RPMI7951 (cell line): ENCODE measurements around the gene C4A. TPM values are rescaled to one million over a fixed set of nuclear protein-coding genes. Genes with fewer than 3 reads are reported as not detected.
"Not testable (repeated sequence)": the region's sequence is repeated elsewhere in the genome, so short reads cannot be mapped to it uniquely, and the experiment has no call there.

Experiments used
- DNase-seq: peaks from one replicate; pipeline ENCODE4 v3.0.0-alpha.2; 2012; ENCODE audit warnings: low read depth
- total RNA-seq: library from RNA; depleted of rRNA; stranded (reverse); fragments of >200 nt; shearing (Covaris generic); gene quantifications from 2 replicates; pipeline ENCODE4 v1.2.3, GENCODE V29; 2014

Gene C4A
- total RNA-seq, 1 experiment from 2014 or later: 0.96 TPM

- DNase-seq: peak; percentile 98
Observed at GRCh38 chr6:31958741-31959739, 22.8 kb upstream of the C4A start, which contains the start of the genes NELFE and SKIC2. TSS of gene NELFE (minus strand) at chr6:31958971. CDS start at chr6:31958446, 525 bp downstream. TSS of gene SKIC2 (plus strand) at chr6:31959175. CDS start at chr6:31959193, 18 bp downstream.

GRCh38 chr6:31961616-31962015 lies 20.2 kb upstream of the C4A start:
- DNase-seq: no peak

GRCh38 chr6:31963921-31964320 lies 17.9 kb upstream of the C4A start:
- no peak for DNase-seq

- no peak for DNase-seq
Observed at GRCh38 chr6:31965700-31966099, 16.2 kb upstream of the C4A start.

GRCh38 chr6:31966506-31966905 lies 15.4 kb upstream of the C4A start:
- DNase-seq: no peak

GRCh38 chr6:31966997-31967925 lies 14.6 kb upstream of the C4A start:
- no peak for DNase-seq

GRCh38 chr6:31967926-31968320 lies 13.9 kb upstream of the C4A start:
- no peak for DNase-seq

GRCh38 chr6:31968326-31968725 lies 13.5 kb upstream of the C4A start:
- DNase-seq: no peak

GRCh38 chr6:31968791-31969711 lies 12.8 kb upstream of the C4A start:
- DNase-seq: no peak

GRCh38 chr6:31969712-31970603 lies 11.9 kb upstream of the C4A start:
- no peak for DNase-seq

- DNase-seq: no peak
Observed at GRCh38 chr6:31970604-31971271, 11.1 kb upstream of the C4A start.

GRCh38 chr6:31971279-31971992 lies 10.4 kb upstream of the C4A start:
- DNase-seq: no peak

- peak; percentile 98 for DNase-seq
Observed at GRCh38 chr6:31971993-31972708, 9.7 kb upstream of the C4A start, which contains the start of gene DXO. TSS of gene DXO (minus strand) at chr6:31972138. CDS start at chr6:31971675, 463 bp downstream.

- DNase-seq: peak; percentile 42
Observed at GRCh38 chr6:31972709-31973350, 9.0 kb upstream of the C4A start.

- not testable (repeated sequence) for DNase-seq
Observed at GRCh38 chr6:31976065-31976464, 5.8 kb upstream of the C4A start.

- DNase-seq: no peak
Observed at GRCh38 chr6:31977816-31978431, 3.9 kb upstream of the C4A start.

GRCh38 chr6:31978831-31979230 lies 3.0 kb upstream of the C4A start:
- no peak for DNase-seq
